Stimulated activated CD4-positive, alpha-beta T cell treated with anti-CD3 and anti-CD28 coated beads, Interleukin-12 subunit alpha, Interleukin-12 subunit beta, amount 100 ng/mL, for 48 hours (primary cell): ENCODE results near the gene SDK2.

ENCODE experiments used
- DNase-seq, 3 donors: peaks; one replicate each; pipeline ENCODE4 v3.0.0-alpha.2; 2020; ENCODE audit warnings: low read depth in 2 of 3, low spot score in 1 of 3

Gene SDK2

GRCh38 chr17:73288534-73289302 is 355.5 kb downstream of the SDK2 start:
- no peak for DNase-seq

DNA sequence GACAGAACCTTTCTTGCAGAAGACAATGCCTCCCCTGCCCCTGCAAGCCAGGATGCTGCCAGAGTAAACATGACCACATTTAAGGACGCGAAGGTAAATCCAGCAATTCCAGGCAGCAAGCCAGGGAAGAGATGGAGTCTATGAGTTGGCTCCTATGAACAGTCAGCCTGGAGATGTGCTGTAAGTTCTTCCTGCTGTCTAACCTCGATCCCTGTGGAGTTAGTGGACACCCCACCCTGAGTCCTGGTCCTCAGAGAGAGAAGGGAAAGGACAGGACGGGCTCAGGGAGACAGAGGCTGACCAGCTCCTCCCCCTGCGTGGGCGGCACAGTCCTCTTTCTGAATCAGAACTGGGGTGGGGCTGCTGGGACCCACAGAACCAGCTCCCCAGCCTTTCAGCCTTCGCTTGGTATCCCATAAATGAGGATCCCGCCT is 357.4 kb downstream of the SDK2 start:
- DNase-seq = no peak

GRCh38 chr17:73285916-73286862 is 358.1 kb downstream of the SDK2 start:
- no peak for DNase-seq

DNA sequence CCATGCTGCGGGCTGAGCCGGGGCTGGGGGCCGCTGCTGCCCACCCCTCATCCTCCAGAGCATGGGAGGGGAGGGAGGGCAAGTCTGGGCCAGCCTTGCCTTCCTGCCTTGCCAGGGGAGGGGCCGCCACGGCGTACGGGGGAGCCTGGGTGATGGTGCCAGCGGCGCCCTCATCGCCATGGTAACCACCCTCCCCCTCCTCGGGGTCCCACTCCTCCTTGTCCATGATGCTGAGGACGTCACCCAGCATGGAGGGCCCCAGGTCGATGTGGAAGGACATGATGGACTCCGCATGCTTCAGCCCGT is 358.7 kb downstream of the SDK2 start:
- DNase-seq = no peak

DNA sequence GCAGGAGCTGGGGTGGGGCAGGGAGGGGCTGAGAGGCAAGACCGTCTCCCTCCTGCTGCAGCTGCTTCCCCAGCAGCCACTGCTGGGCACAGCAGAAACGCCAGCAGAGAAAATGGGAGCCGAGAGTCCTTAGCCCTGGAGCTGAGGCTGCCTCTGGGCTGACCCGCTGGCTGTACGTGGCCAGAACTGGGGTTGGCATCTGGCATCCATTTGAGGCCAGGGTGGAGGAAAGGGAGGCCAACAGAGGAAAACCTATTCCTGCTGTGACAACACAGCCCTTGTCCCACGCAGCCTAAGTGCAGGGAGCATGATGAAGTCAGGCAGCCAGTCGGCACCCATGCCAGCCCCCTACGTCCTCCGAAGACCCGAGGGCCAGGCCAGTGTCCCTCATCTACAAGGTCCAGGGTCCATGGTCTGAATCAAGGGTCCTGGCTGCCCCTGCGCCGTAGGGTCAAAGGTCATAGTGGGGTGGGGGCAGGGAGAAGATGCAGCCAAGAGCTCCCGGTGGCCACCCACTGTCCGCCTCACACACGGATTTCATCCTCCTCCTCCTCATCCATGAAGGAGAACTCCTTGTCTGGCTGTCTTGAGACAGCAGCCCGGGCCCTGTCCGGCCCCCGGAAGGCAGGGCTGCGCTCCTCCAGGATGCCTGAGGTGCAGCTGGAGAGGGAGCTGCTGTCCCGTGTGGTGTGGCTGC is 359.2 kb downstream of the SDK2 start:
- no peak for DNase-seq
